Activated CD8-positive, alpha-beta T cell treated with anti-CD3 and anti-CD28 coated beads for 36 hours (primary cell): ENCODE data around the gene EFHC1. TPM values are rescaled to one million over a fixed set of nuclear protein-coding genes. Genes with fewer than 3 reads are reported as not detected.

Source experiments
- ATAC-seq: fragments of 200-7000 bp; cut with Tn5 transposase; one replicate; pipeline ENCODE4 v1.10.0; 2021; ENCODE audit warnings: mild to moderate bottlenecking, moderate library complexity
- CTCF ChIA-PET: fragments of 350-600 bp; sonication (Branson Sonifier 250); formaldehyde crosslinking; loops from one replicate; lab custom pipeline; 2021; ENCODE audit warnings: antibody characterized with exemption; lab: Charles Lee
- POLR2A ChIA-PET: fragments of 350-600 bp; sonication (Branson Sonifier 250); formaldehyde crosslinking; loops from one replicate; lab custom pipeline; 2021; ENCODE audit warnings: antibody characterized with exemption; lab: Charles Lee
- DNase-seq: peaks from one replicate; pipeline ENCODE4 v3.0.0-alpha.2; 2020
- H3K27ac Mint-ChIP-seq: one replicate; pipeline ENCODE4 v1.8.0; 2021; ENCODE audit warnings: mild to moderate bottlenecking, mixed read lengths
- H3K27me3 Mint-ChIP-seq: one replicate; pipeline ENCODE4 v1.8.0; 2021; ENCODE audit warnings: mixed read lengths
- H3K36me3 Mint-ChIP-seq: one replicate; pipeline ENCODE4 v1.8.0; 2021; ENCODE audit warnings: low read depth, mixed read lengths
- H3K4me1 Mint-ChIP-seq: one replicate; pipeline ENCODE4 v1.8.0; 2021; ENCODE audit warnings: low read depth, mixed read lengths
- H3K4me3 Mint-ChIP-seq: one replicate; pipeline ENCODE4 v1.8.0; 2021; ENCODE audit warnings: mild to moderate bottlenecking, moderate library complexity, mixed read lengths
- H3K9me3 Mint-ChIP-seq: one replicate; pipeline ENCODE4 v1.8.0; 2021; ENCODE audit warnings: mixed read lengths
- CTCF ChIP-seq: fragments of 200-600 bp; IDR thresholded peaks from one replicate; pipeline ENCODE4 v1.8.0; 2022; ENCODE audit warnings: antibody characterized with exemption, mild to moderate bottlenecking
- intact Hi-C: fragments of 100-400 bp; cut with micrococcal nuclease; formaldehyde crosslinking; loops from one replicate; pipeline ENCODE4 v1.10.0; 2022
- total RNA-seq, 2 experiments: library from RNA; stranded (reverse); gene quantifications; one replicate each; pipeline ENCODE4 v1.2.3, GENCODE V29; 2021

EFHC1 gene
- total RNA-seq, 2 experiments from 2014 or later: 1.9 to 2.1 TPM

GRCh38 chr6:52416629-52417151 is 3.5 kb upstream of the EFHC1 start:
- Mint-ChIP-seq H3K27ac (peak overlapping the region; percentile 4), H3K27me3 (no peaks in the 10 kb centered on the region)
- peak; percentile 17 for ATAC-seq

GRCh38 chr6:52417675-52418111 is 2.4 kb upstream of the EFHC1 start:
- no peak for ATAC-seq
- ChIA-PET POLR2A (interaction anchor here (0.6 to 0.8 kb wide), 2 partner anchors 15 to 18 kb away, joined by 3 read pairs; no protein-coding TSS in a partner anchor), CTCF (interaction anchor here (1.0 to 7.6 kb wide), 10 partner anchors 14 to 255 kb away, joined by 3 to 65 read pairs (median 8); partner anchors contain the start of gene MCM3)
- Mint-ChIP-seq H3K4me3 (no peak overlapping the region), H3K9me3 (no peaks in the 10 kb centered on the region), H3K4me1 (peaks cover 32% of the 10 kb centered on the region), H3K27me3 (no peaks in the 10 kb centered on the region), H3K27ac (no peak overlapping the region), H3K36me3 (no peaks in the 10 kb centered on the region)
- intact Hi-C loops: loop anchor here (2.0 to 5.0 kb wide), 3 partner anchors 160 to 245 kb away; partner anchors contain the start of gene TRAM2
- no peak for TF ChIP-seq CTCF
- no peak for DNase-seq

More at GRCh38 chr6:52416629-52417151, 3.5 kb upstream of the EFHC1 start:
- H3K4me3 Mint-ChIP-seq: no peak overlapping the region
- peak; percentile 46 for DNase-seq
- CTCF ChIA-PET: interaction anchor here (0.6 to 7.6 kb wide), 28 partner anchors 9 to 657 kb away, joined by 3 to 65 read pairs (median 4); partner anchors contain the start of gene MCM3
- peaks cover 32% of the 10 kb centered on the region for H3K4me1 Mint-ChIP-seq
- intact Hi-C loops: loop anchor here (2.0 to 5.0 kb wide), 3 partner anchors 161 to 246 kb away; partner anchors contain the start of gene TRAM2
- peak; percentile 92 for TF ChIP-seq CTCF
- POLR2A ChIA-PET: no interaction called here
- no peaks in the 10 kb centered on the region for H3K9me3 Mint-ChIP-seq
- H3K36me3 Mint-ChIP-seq: no peaks in the 10 kb centered on the region

GRCh38 chr6:52418606-52419005 is 1.5 kb upstream of the EFHC1 start:
- no peak for TF ChIP-seq CTCF
- no peaks in the 10 kb centered on the region for H3K36me3 Mint-ChIP-seq
- POLR2A ChIA-PET: interaction anchor here (0.8 to 2.3 kb wide), 4 partner anchors 18 to 247 kb away, joined by 3 to 12 read pairs (median 6); partner anchors contain the start of genes MCM3 and TRAM2

GRCh38 chr6:52420668-52421358 is 671 bp downstream of the EFHC1 start:
- Mint-ChIP-seq H3K27ac (no peak overlapping the region), H3K27me3 (no peaks in the 10 kb centered on the region), H3K36me3 (no peaks in the 10 kb centered on the region), H3K4me3 (no peak overlapping the region), H3K4me1 (peaks cover 20% of the 10 kb centered on the region), H3K9me3 (no peaks in the 10 kb centered on the region)
- DNase-seq: no peak
- TF ChIP-seq CTCF: no peak
- ATAC-seq: no peak
- CTCF ChIA-PET: interaction anchor here (1.4 to 7.6 kb wide), 3 partner anchors 136 to 245 kb away, joined by 3 to 65 read pairs (median 19); partner anchors contain the start of gene MCM3
- POLR2A ChIA-PET: interaction anchor here (1.4 to 2.3 kb wide), 3 partner anchors 137 to 244 kb away, joined by 4 to 12 read pairs (median 8); partner anchors contain the start of gene MCM3
- intact Hi-C loops: no loop called here

More at GRCh38 chr6:52418606-52419005, 1.5 kb upstream of the EFHC1 start:
- H3K4me3 Mint-ChIP-seq: no peak overlapping the region
- DNase-seq (no peak), ATAC-seq (no peak)
- intact Hi-C loops: loop anchor here (5.0 kb wide), 2 partner anchors 159 to 179 kb away; partner anchors contain the start of gene TRAM2
- no peaks in the 10 kb centered on the region for H3K9me3 Mint-ChIP-seq
- H3K27me3 Mint-ChIP-seq: no peaks in the 10 kb centered on the region
- H3K27ac Mint-ChIP-seq: no peak overlapping the region
- H3K4me1 Mint-ChIP-seq: peaks cover 30% of the 10 kb centered on the region
- CTCF ChIA-PET: interaction anchor here (0.6 to 7.6 kb wide), 12 partner anchors 11 to 531 kb away, joined by 3 to 65 read pairs (median 6); partner anchors contain the start of gene MCM3
